Measurements from ENCODE around the gene RTN4RL2. TPM values are rescaled to one million over a fixed set of nuclear protein-coding genes. Genes with fewer than 3 reads are reported as not detected.

Gene RTN4RL2
- total RNA-seq, 2 experiments from 2014 or later, result 0.74 to 0.99 TPM

Other genes with a start within 250 kb of the RTN4RL2 start
- gene APLNR, start 223.3 kb upstream of the RTN4RL2 start, total RNA-seq, result not detected
- 10 to 100 TPM; 14.1 to 14.7 TPM for gene TNKS1BP1, start 135.6 kb upstream of the RTN4RL2 start, total RNA-seq
- gene SSRP1, start 124.6 kb upstream of the RTN4RL2 start, total RNA-seq, result 100 to 1,000 TPM; 304 to 322 TPM
- gene P2RX3, start 122.2 kb upstream of the RTN4RL2 start, total RNA-seq, result not detected
- gene PRG3, start 79.4 kb upstream of the RTN4RL2 start, total RNA-seq, result not detected
- gene PRG2, start 69.9 kb upstream of the RTN4RL2 start, total RNA-seq, result 1 to 10 TPM; 1.0 TPM
- 100 to 1,000 TPM; 116 to 117 TPM for gene SLC43A3, start 33.4 kb upstream of the RTN4RL2 start, total RNA-seq
- gene SLC43A1, start 55.2 kb downstream of the RTN4RL2 start, total RNA-seq, result 10 to 100 TPM; 26.5 to 29.7 TPM
- 100 to 1,000 TPM; 131 to 136 TPM for gene TIMM10, start 70.2 kb downstream of the RTN4RL2 start, total RNA-seq
- not detected for gene SMTNL1, start 77.1 kb downstream of the RTN4RL2 start, total RNA-seq
- gene UBE2L6, start 107.1 kb downstream of the RTN4RL2 start, total RNA-seq, result 100 to 1,000 TPM; 187 to 194 TPM
- gene SERPING1, start 137.2 kb downstream of the RTN4RL2 start, total RNA-seq, result under 1 TPM; 0.17 to 0.43 TPM
- under 1 TPM; 0.17 to 0.54 TPM for gene YPEL4, start 189.4 kb downstream of the RTN4RL2 start, total RNA-seq
- 10 to 100 TPM; 11.3 to 14.2 TPM for gene CLP1, start 197.2 kb downstream of the RTN4RL2 start, total RNA-seq
- gene ZDHHC5, start 207.6 kb downstream of the RTN4RL2 start, total RNA-seq, result 10 to 100 TPM; 38.5 to 46.6 TPM